Stimulated activated naive CD8-positive, alpha-beta T cell treated with anti-CD3 and anti-CD28 coated beads, Interleukin-15, amount 100 ng/mL, for 72 hours (primary cell): ENCODE results near the gene TSPEAR.
"Not testable (repeated sequence)": the region's sequence is repeated elsewhere in the genome, so short reads cannot be mapped to it uniquely, and the experiment has no call there.

ENCODE experiments used
- ATAC-seq: fragments of 150-1000 bp; cut with Tn5 transposase; 2 replicates; pipeline ENCODE4 v1.10.0; 2021; ENCODE audit warnings: mild to moderate bottlenecking, moderate library complexity
- DNase-seq, 2 donors: peaks; one replicate each; pipeline ENCODE4 v3.0.0; 2021 to 2022
- H3K27ac Mint-ChIP-seq, 2 donors: one replicate each; pipeline ENCODE4 v1.8.0; 2022; ENCODE audit warnings: mild to moderate bottlenecking in 2 of 2, mixed read lengths in 2 of 2, moderate library complexity in 2 of 2
- H3K27me3 Mint-ChIP-seq: one replicate; pipeline ENCODE4 v1.8.0; 2022; ENCODE audit warnings: mixed read lengths
- H3K4me1 Mint-ChIP-seq: one replicate; pipeline ENCODE4 v1.8.0; 2022; ENCODE audit warnings: mild to moderate bottlenecking, mixed read lengths
- H3K4me3 Mint-ChIP-seq, 2 donors: one replicate each; pipeline ENCODE4 v1.8.0; 2022; ENCODE audit warnings: mild to moderate bottlenecking in 2 of 2, mixed read lengths in 2 of 2, moderate library complexity in 1 of 2
- H3K9me3 Mint-ChIP-seq, 2 donors: one replicate each; pipeline ENCODE4 v1.8.0; 2022; ENCODE audit warnings: mixed read lengths in 2 of 2

TSPEAR gene

GRCh38 chr21:44702973-44703730 lies 8.2 kb downstream of the TSPEAR start:
- Mint-ChIP-seq H3K9me3 (peaks cover 0 to 25% of the 10 kb centered on the region in 2 donors), H3K27me3 (peaks cover 100% of the 10 kb centered on the region), H3K4me1 (peaks cover 28% of the 10 kb centered on the region), H3K4me3 (no peak overlapping the region), H3K27ac (no peak overlapping the region)
- no peak for ATAC-seq
- no peak for DNase-seq

GRCh38 chr21:44702111-44702972 lies 9.0 kb downstream of the TSPEAR start:
- H3K4me1 Mint-ChIP-seq = peaks cover 28% of the 10 kb centered on the region
- peaks cover 100% of the 10 kb centered on the region for H3K27me3 Mint-ChIP-seq
- H3K9me3 Mint-ChIP-seq = peaks cover 0 to 25% of the 10 kb centered on the region in 2 donors
- DNase-seq = no peak
- peak overlapping the region in 1 of 2 donors; percentile 65 for H3K27ac Mint-ChIP-seq
- no peak overlapping the region for H3K4me3 Mint-ChIP-seq
- no peak for ATAC-seq

GRCh38 chr21:44701541-44701940 lies 9.8 kb downstream of the TSPEAR start:
- Mint-ChIP-seq H3K27ac (no peak overlapping the region), H3K4me3 (no peak overlapping the region), H3K9me3 (peaks cover 0 to 25% of the 10 kb centered on the region in 2 donors), H3K27me3 (peaks cover 100% of the 10 kb centered on the region), H3K4me1 (peaks cover 22% of the 10 kb centered on the region)
- DNase-seq (no peak), ATAC-seq (no peak)

- Mint-ChIP-seq H3K27ac (no peak overlapping the region), H3K4me1 (peaks cover 20% of the 10 kb centered on the region), H3K4me3 (no peak overlapping the region), H3K9me3 (peaks cover 0 to 20% of the 10 kb centered on the region in 2 donors), H3K27me3 (peaks cover 100% of the 10 kb centered on the region)
- no peak for DNase-seq
- ATAC-seq = no peak
Observed at GRCh38 chr21:44701023-44701400, 10.4 kb downstream of the TSPEAR start.

- DNase-seq = no peak
- H3K27ac Mint-ChIP-seq = peak overlapping the region in 1 of 2 donors; percentile 21
- H3K27me3 Mint-ChIP-seq = peaks cover 100% of the 10 kb centered on the region
- H3K4me1 Mint-ChIP-seq = peaks cover 22% of the 10 kb centered on the region
- ATAC-seq = no peak
- H3K4me3 Mint-ChIP-seq = no peak overlapping the region
- H3K9me3 Mint-ChIP-seq = peaks cover 0 to 13% of the 10 kb centered on the region in 2 donors
Observed at GRCh38 chr21:44700101-44701022, 11.0 kb downstream of the TSPEAR start.

- ATAC-seq (no peak), DNase-seq (no peak)
- no peak overlapping the region for H3K27ac Mint-ChIP-seq
- peaks cover 94% of the 10 kb centered on the region for H3K27me3 Mint-ChIP-seq
- H3K4me1 Mint-ChIP-seq = peaks cover 29% of the 10 kb centered on the region
- H3K9me3 Mint-ChIP-seq = peaks cover 0 to 5% of the 10 kb centered on the region in 2 donors
- H3K4me3 Mint-ChIP-seq = no peak overlapping the region
Observed at GRCh38 chr21:44699502-44700001, 11.8 kb downstream of the TSPEAR start.

GRCh38 chr21:44697811-44698734 lies 13.3 kb downstream of the TSPEAR start:
- peaks cover 79% of the 10 kb centered on the region for H3K27me3 Mint-ChIP-seq
- H3K9me3 Mint-ChIP-seq = peaks cover 11 to 13% of the 10 kb centered on the region in 2 donors
- peaks cover 29% of the 10 kb centered on the region for H3K4me1 Mint-ChIP-seq
- no peak overlapping the region for H3K27ac Mint-ChIP-seq
- DNase-seq (no peak), ATAC-seq (no peak)
- H3K4me3 Mint-ChIP-seq = no peak overlapping the region

GRCh38 chr21:44697172-44697810 lies 14.1 kb downstream of the TSPEAR start, which contains the start of gene KRTAP10-12:
TSS of gene KRTAP10-12 (plus strand) at chr21:44697172. CDS start at chr21:44697202, 30 bp downstream.
- DNase-seq, ATAC-seq, H3K4me3 Mint-ChIP-seq: not testable (repeated sequence)
- H3K27me3 Mint-ChIP-seq = peaks cover 71% of the 10 kb centered on the region
- peaks cover 19 to 20% of the 10 kb centered on the region in 2 donors for H3K9me3 Mint-ChIP-seq
- peaks cover 29% of the 10 kb centered on the region for H3K4me1 Mint-ChIP-seq
- H3K27ac Mint-ChIP-seq = peak within 1 kb of the TSS in 1 of 2 donors; percentile 72

GRCh38 chr21:44696572-44696971 lies 14.8 kb downstream of the TSPEAR start:
- peak overlapping the region in 1 of 2 donors; percentile 64 for H3K27ac Mint-ChIP-seq

GRCh38 chr21:44695641-44696040 lies 15.7 kb downstream of the TSPEAR start:
- Mint-ChIP-seq H3K27ac (peak overlapping the region in 1 of 2 donors; percentile 47), H3K4me3 (no peak overlapping the region), H3K4me1 (peaks cover 42% of the 10 kb centered on the region), H3K27me3 (peaks cover 55% of the 10 kb centered on the region), H3K9me3 (peaks cover 20% of the 10 kb centered on the region in 2 donors)
- ATAC-seq = no peak
- no peak for DNase-seq

More at GRCh38 chr21:44696572-44696971, 14.8 kb downstream of the TSPEAR start:
- peaks cover 64% of the 10 kb centered on the region for H3K27me3 Mint-ChIP-seq
- peaks cover 20% of the 10 kb centered on the region in 2 donors for H3K9me3 Mint-ChIP-seq
- no peak overlapping the region for H3K4me3 Mint-ChIP-seq
- peaks cover 34% of the 10 kb centered on the region for H3K4me1 Mint-ChIP-seq
- ATAC-seq = no peak
- no peak for DNase-seq

GRCh38 chr21:44695184-44695583 lies 16.2 kb downstream of the TSPEAR start:
- peaks cover 42% of the 10 kb centered on the region for H3K4me1 Mint-ChIP-seq
- H3K9me3 Mint-ChIP-seq = peaks cover 20% of the 10 kb centered on the region in 2 donors
- no peak for ATAC-seq
- no peak for DNase-seq
- H3K4me3 Mint-ChIP-seq = peak overlapping the region in 1 of 2 donors; percentile 17
- peak overlapping the region in 1 of 2 donors; percentile 21 for H3K27ac Mint-ChIP-seq
- H3K27me3 Mint-ChIP-seq = peaks cover 50% of the 10 kb centered on the region

- peaks cover 20% of the 10 kb centered on the region in 2 donors for H3K9me3 Mint-ChIP-seq
- H3K27me3 Mint-ChIP-seq = peaks cover 46% of the 10 kb centered on the region
- H3K4me3 Mint-ChIP-seq = no peak overlapping the region
- no peak for ATAC-seq
- H3K4me1 Mint-ChIP-seq = peaks cover 42% of the 10 kb centered on the region
- no peak overlapping the region for H3K27ac Mint-ChIP-seq
- DNase-seq = no peak
Observed at GRCh38 chr21:44694776-44695175, 16.6 kb downstream of the TSPEAR start.

GRCh38 chr21:44692798-44693512 lies 18.4 kb downstream of the TSPEAR start:
- H3K4me3 Mint-ChIP-seq = no peak overlapping the region
- ATAC-seq (no peak), DNase-seq (no peak)
- no peak overlapping the region for H3K27ac Mint-ChIP-seq
- peaks cover 31% of the 10 kb centered on the region for H3K4me1 Mint-ChIP-seq
- peaks cover 20% of the 10 kb centered on the region in 2 donors for H3K9me3 Mint-ChIP-seq
- peaks cover 28% of the 10 kb centered on the region for H3K27me3 Mint-ChIP-seq
